GM21737 (cell line): ENCODE measurements around the gene MAL.
"Not testable (repeated sequence)": the region's sequence is repeated elsewhere in the genome, so short reads cannot be mapped to it uniquely, and the experiment has no call there.

Experiments used
- ATAC-seq: cut with Tn5 transposase; IDR thresholded peaks from one replicate; pipeline ENCODE4 v1.9.1; 2021; ENCODE audit warnings: mild to moderate bottlenecking, moderate library complexity; ENCODE audit not compliant: unreplicated experiment

The MAL gene

GRCh38 chr2:95087379-95087778 is 61.9 kb downstream of the MAL start:
- ATAC-seq, result no peak

- ATAC-seq, result no peak
Observed at GRCh38 chr2:95091885-95092555, 66.5 kb downstream of the MAL start.

DNA sequence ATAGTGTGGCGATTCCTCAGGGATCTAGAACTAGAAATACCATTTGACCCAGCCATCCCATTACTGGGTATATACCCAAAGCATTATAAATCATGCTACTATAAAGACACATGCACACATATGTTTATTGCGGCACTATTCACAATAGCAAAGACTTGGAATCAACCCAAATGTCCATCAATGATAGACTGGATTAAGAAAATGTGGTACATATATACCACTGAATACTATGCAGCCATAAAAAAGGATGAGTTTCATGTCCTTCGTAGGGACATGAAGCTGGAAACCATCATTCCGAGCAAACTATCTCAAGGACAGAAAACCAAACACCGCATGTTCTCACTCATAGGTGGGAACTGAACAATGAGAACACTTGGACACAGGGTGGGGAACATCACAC is 72.8 kb downstream of the MAL start:
- not testable (repeated sequence) for ATAC-seq

GRCh38 chr2:95099910-95100309 is 74.4 kb downstream of the MAL start:
- ATAC-seq, result no peak
